GM21447 (cell line): ENCODE data around the gene CENPL.
"Not testable (repeated sequence)": the region's sequence is repeated elsewhere in the genome, so short reads cannot be mapped to it uniquely, and the experiment has no call there.

Source experiments
- ATAC-seq: cut with Tn5 transposase; IDR thresholded peaks from one replicate; pipeline ENCODE4 v1.9.1; 2021; ENCODE audit not compliant: unreplicated experiment

The CENPL gene, protein sequence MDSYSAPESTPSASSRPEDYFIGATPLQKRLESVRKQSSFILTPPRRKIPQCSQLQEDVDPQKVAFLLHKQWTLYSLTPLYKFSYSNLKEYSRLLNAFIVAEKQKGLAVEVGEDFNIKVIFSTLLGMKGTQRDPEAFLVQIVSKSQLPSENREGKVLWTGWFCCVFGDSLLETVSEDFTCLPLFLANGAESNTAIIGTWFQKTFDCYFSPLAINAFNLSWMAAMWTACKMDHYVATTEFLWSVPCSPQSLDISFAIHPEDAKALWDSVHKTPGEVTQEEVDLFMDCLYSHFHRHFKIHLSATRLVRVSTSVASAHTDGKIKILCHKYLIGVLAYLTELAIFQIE

GRCh38 chr1:173824315-173825081 is at the start of gene CENPL, which contains the start of gene DARS2:
TSS of gene CENPL (minus strand) at chr1:173824883. CDS start at chr1:173811299, 13,584 bp downstream.
TSS of gene DARS2 (plus strand) at chr1:173824673. CDS start at chr1:173825230, 557 bp downstream.
- ATAC-seq: peak; percentile 82

GRCh38 chr1:173871500-173871899 is 46.8 kb upstream of the CENPL start:
- ATAC-seq: no peak

DNA sequence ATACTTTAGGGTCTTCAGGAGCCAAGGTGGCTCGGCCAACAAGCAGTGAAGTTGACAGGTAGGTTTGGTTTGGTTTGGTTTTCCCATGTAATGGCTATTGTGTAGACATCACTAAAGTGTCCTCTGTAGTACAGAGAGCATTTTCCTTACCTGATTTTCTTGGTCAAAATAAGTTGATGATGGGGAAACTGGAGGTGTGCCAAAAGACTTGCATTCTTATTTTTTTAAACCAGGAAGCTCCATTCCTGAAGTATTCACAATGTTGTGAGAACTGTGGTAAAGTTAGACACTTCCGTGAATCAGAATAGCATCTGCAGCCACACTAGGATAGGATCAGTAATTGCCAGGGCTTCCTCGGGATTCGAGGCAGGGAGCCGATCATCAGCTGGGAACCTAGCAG is 46.4 kb upstream of the CENPL start:
- no peak for ATAC-seq

GRCh38 chr1:173870252-173871075 is 45.8 kb upstream of the CENPL start:
- ATAC-seq: no peak

DNA sequence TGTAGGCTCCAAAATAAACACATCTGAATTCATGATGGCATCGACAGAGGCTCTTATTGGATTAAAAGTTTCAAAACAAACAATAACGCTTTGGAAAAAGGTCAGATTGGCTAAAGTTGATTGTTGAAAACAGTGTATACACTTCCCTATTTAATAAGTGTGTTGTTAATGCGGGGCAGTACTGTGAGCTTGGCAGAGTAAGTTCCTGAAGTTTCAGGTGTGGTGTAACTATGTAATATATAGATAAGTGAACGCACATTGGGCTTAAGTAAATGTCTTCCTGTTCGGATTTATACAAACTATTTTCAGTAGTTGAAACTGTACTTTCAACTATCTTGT is 44.3 kb upstream of the CENPL start:
- ATAC-seq: no peak

- peak; percentile 62 for ATAC-seq
Observed at GRCh38 chr1:173868266-173869020, 43.8 kb upstream of the CENPL start, which contains the start of gene ZBTB37. TSS of gene ZBTB37 (plus strand) at chr1:173868380. CDS start at chr1:173870226, 1,846 bp downstream.

- ATAC-seq: peak; percentile 70
Observed at GRCh38 chr1:173867753-173868265, 43.1 kb upstream of the CENPL start, which contains the start of gene GAS5. TSS of gene GAS5 (minus strand) at chr1:173867989.

- no peak for ATAC-seq
Observed at GRCh38 chr1:173867141-173867752, 42.6 kb upstream of the CENPL start.

GRCh38 chr1:173866413-173867115 is 41.9 kb upstream of the CENPL start:
- no peak for ATAC-seq

DNA sequence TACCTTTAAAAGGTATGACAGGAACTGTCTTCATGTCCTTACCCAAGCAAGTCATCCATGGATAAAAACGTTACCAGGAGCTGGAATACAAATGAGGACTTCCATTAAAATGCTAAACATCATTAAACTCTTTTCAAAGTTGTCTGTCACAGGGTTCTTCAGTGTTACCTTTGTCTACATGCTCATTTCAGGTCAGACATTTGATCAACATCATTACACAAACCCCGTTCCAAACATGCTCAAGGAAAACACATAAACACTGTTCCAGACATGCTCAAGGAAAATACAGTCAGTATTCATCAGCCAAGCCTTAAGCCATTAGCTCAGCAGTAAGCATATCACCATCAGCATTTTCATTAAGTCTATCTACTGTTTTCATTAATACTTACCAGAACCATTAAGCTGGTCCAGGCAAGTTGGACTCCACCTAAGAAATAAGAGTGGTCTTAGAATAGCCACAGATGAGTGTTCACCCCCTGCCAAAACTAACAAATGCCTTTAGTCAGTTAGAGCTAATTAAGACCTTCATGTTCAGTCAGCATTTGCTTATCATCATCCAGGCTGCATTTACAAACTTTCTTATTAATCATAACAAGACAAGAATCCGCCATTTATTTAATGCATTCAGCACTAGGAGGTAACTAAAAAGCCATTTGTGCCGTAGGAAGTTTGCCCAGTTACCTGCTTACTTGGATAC is 40.9 kb upstream of the CENPL start:
- no peak for ATAC-seq

GRCh38 chr1:173864179-173864867 is 39.6 kb upstream of the CENPL start:
- ATAC-seq: no peak

GRCh38 chr1:173863224-173864161 is 38.8 kb upstream of the CENPL start:
- no peak for ATAC-seq

DNA sequence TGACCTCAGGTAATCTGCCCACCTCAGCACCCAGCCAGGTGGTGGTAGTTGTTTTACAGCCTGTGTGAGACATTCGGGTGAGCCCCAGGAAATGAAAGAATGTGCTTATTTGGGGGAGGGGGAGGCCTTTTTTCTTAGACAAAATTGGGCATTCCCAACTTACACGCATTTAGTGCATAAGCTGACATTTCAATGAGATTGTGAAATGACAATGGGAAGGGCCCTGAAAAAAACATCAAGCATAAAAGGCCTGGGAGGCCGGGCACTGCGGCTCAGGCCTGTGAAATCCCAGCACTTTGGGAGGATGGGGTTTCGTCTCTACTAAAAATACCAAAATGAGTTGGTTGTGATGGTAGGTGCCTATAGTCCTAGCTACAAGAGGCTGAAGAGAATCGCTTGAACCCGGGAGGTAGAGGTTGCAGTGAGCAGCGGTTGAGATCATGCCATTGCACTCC is 38.1 kb upstream of the CENPL start:
- no peak for ATAC-seq

DNA sequence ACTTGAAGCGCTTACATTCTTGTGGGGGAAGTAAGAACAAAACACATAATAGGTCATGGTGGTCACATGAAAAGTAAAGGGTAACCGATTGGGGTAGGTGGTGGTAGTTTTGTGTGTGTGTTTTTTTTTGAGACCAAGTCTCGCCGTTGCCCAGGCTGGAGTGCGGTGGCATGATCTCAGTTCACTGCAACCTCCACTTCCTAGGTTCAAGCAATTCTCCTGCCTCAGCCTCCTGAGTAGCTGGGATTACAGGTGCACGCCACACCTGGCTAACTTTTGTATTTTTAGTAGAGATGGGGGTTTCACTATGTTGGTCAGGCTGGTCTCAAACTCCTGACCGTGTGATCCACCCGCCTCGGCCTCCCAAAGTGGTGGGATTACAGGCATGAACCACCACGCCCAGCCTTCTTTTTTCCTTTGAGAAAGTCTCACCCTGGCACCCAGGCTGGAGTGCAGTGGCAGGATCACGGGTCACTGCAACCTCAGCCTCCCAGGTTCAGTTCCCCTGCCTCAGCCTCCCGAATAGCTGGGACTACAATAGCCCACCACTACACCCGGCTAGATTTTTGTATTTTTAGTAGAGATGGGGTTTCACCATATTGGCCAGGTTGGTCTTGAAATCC is 37.6 kb upstream of the CENPL start:
- not testable (repeated sequence) for ATAC-seq

DNA sequence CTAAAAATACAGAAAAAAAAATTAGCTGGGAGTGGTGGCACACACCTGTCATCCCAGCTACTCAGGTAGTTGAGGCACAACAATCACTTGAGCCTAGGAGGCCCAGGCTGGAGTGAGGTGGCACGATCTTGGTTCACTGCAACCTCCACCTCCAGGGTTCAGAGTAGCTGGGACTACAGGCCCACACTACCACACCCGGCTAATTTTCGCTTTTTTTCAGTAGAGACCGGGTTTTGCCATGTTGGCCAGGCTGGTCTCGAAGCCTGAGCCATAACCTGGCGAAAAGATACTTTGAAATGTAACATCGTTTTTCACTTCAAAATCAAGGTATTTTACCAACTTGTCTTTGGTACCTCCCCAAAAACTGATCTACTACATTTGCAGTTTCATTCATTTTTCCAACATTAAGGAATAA is 37.1 kb upstream of the CENPL start:
- ATAC-seq: no peak

GRCh38 chr1:173860065-173860464 is 35.4 kb upstream of the CENPL start:
- no peak for ATAC-seq
